Measurements from ENCODE around the gene PPP2R5C.

Gene PPP2R5C

DNA sequence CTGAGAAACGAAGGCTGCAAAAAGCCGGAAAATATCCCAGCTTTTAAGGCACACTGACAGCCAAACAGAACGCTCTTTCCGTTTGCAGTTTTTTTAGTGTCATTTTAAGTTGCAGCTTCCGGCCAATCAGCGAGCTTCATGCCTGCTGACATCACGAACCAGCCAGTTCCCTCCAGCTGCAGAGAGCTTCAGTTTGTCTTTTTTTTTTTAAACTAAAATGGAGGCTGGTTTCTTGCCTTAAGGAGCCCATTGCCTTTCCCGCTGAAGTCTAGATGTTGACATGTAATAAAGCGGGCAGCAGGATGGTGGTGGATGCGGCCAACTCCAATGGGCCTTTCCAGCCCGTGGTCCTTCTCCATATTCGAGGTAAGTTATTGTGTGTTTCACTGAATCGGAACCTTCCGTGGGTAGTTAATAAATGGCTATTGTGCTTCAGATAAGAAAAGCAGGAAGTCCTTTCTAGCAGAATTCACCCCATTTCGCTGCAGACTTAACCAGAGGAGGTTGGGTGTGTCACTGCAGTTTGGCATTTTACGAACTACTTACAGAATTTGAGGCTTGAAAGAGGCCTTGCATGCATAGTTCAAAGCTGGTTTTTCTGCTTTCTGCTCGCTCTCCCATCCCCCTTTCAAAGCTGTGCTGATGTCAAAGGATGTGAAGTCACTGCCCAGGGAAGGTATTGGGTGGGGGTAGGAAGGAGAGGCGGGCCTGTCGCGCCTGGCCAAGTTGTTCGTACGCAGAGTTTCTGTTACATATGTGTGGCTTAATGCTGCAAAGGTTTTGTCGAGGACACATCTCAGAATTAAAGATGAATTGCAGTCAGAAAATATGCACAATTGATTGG, 48.4 kb downstream of the PPP2R5C start:
- H3K27me3 Mint-ChIP-seq (ENCODE audit: low read depth, poor library complexity), result no peaks in the 10 kb centered on the region
- peaks cover 69% of the 10 kb centered on the region for H3K4me1 Mint-ChIP-seq
- H3K9me3 Mint-ChIP-seq, result no peaks in the 10 kb centered on the region
- peaks cover 10% of the 10 kb centered on the region for H3K36me3 Mint-ChIP-seq (ENCODE audit: low read depth)
- DNase-seq, result peak; percentile 72
- TF ChIP-seq, protein P1, sequence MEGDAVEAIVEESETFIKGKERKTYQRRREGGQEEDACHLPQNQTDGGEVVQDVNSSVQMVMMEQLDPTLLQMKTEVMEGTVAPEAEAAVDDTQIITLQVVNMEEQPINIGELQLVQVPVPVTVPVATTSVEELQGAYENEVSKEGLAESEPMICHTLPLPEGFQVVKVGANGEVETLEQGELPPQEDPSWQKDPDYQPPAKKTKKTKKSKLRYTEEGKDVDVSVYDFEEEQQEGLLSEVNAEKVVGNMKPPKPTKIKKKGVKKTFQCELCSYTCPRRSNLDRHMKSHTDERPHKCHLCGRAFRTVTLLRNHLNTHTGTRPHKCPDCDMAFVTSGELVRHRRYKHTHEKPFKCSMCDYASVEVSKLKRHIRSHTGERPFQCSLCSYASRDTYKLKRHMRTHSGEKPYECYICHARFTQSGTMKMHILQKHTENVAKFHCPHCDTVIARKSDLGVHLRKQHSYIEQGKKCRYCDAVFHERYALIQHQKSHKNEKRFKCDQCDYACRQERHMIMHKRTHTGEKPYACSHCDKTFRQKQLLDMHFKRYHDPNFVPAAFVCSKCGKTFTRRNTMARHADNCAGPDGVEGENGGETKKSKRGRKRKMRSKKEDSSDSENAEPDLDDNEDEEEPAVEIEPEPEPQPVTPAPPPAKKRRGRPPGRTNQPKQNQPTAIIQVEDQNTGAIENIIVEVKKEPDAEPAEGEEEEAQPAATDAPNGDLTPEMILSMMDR (IDR thresholded peaks at IDR 0.05), result no peak
- H3K27ac Mint-ChIP-seq, result peak overlapping the region; percentile 100
- peak overlapping the region; percentile 98 for H3K4me3 Mint-ChIP-seq

DNA sequence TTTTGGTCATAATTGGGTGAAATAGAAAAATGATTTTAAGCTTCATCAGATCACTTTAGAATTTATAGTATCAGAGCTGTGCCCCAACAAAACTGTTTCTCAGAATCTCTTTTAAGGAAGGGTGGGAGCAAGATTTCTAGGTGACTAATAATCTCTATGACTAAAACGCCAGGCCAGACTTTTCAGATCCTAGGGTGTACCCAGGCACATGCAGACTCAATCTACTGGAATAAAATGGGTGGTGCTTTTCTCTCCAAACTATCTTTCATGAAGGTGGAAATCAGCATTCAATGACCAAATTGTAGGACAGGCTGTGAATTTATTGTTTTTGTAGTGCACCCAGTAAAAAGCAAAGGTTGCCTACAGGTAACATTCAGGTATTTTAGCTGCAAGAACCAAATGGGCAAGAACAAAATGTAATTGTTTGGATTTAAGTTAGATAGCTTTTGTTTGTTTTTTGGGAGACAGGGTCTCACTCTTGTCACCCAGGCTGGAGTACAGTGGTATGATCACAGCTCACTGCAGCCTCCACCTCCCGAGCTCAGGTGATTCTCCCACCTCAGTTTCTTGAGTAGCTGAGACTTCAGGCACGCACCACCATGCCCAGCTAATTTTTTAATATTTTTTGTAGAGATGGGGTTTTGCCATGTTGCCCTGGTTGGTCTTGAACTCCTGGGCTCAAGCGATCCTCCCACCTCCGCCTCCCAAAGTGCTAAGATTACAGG, 49.5 kb downstream of the PPP2R5C start:
- peaks cover 13% of the 10 kb centered on the region for H3K36me3 Mint-ChIP-seq (ENCODE audit: low read depth)
- peak overlapping the region; percentile 32 for H3K27ac Mint-ChIP-seq
- no peaks in the 10 kb centered on the region for H3K27me3 Mint-ChIP-seq (ENCODE audit: low read depth, poor library complexity)
- no peaks in the 10 kb centered on the region for H3K9me3 Mint-ChIP-seq
- H3K4me3 Mint-ChIP-seq, result peak overlapping the region; percentile 98
- DNase-seq, result no peak
- TF ChIP-seq, protein P1 (IDR thresholded peaks at IDR 0.05), result no peak
- peaks cover 73% of the 10 kb centered on the region for H3K4me1 Mint-ChIP-seq

DNA sequence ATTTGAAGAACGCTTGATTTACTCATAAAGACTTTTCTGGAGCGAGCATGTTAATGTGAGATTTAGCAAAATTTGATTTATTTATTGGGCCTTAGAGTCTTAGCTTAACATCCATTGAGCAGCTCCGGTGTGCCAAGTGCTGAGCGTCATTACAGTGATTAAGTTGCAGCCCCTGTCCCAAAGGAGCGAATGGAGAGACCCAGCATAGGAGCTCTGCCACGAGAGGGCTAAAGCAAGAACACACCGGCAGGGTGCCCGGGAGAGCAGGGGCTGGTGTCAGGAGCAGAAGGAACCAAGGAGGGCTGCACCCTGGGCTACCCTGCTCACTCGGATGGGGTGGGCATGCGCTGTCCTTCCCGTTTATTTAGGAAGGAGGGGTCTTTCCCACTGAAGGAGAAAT, 50.6 kb downstream of the PPP2R5C start:
- DNase-seq, result no peak
- H3K27me3 Mint-ChIP-seq (ENCODE audit: low read depth, poor library complexity), result no peaks in the 10 kb centered on the region
- no peaks in the 10 kb centered on the region for H3K9me3 Mint-ChIP-seq
- TF ChIP-seq, protein P1 (IDR thresholded peaks at IDR 0.05), result no peak
- H3K36me3 Mint-ChIP-seq (ENCODE audit: low read depth), result peaks cover 18% of the 10 kb centered on the region
- H3K27ac Mint-ChIP-seq, result peak overlapping the region; percentile 53
- peaks cover 73% of the 10 kb centered on the region for H3K4me1 Mint-ChIP-seq
- H3K4me3 Mint-ChIP-seq, result peak overlapping the region; percentile 98

DNA sequence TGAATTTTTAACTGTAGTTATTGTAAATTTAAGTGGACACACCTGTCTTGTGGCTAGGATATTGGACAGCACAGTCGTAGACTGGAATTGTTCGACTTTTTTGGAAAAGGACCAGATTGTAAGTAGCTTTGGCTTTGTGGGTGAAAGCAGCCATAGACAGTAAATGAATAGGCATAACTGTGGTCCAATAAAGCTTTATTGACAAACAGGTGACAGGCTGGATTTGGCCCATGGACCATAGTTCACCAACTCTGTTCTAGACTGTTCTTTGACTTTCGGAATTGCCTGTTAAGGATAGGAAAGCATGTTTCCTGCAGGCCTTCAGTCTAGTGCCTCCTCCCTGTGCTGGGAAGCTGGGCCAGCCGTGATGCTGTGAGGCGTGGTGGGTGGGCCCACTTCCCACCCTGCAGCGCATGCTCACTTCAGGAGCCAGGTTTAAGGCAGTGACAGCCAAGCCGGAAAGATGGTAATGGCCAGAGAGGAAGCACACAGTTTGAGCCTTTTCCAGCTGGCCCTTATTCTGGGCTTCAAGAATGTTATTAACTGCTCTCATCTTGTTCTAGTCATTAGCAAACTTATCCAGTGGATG, 51.8 kb downstream of the PPP2R5C start:
- H3K9me3 Mint-ChIP-seq, result no peaks in the 10 kb centered on the region
- TF ChIP-seq, protein P1 (IDR thresholded peaks at IDR 0.05), result no peak
- H3K4me1 Mint-ChIP-seq, result peaks cover 62% of the 10 kb centered on the region
- H3K36me3 Mint-ChIP-seq (ENCODE audit: low read depth), result peaks cover 21% of the 10 kb centered on the region
- H3K27me3 Mint-ChIP-seq (ENCODE audit: low read depth, poor library complexity), result no peaks in the 10 kb centered on the region
- DNase-seq, result no peak
- H3K4me3 Mint-ChIP-seq, result no peak overlapping the region
- H3K27ac Mint-ChIP-seq, result no peak overlapping the region

DNA sequence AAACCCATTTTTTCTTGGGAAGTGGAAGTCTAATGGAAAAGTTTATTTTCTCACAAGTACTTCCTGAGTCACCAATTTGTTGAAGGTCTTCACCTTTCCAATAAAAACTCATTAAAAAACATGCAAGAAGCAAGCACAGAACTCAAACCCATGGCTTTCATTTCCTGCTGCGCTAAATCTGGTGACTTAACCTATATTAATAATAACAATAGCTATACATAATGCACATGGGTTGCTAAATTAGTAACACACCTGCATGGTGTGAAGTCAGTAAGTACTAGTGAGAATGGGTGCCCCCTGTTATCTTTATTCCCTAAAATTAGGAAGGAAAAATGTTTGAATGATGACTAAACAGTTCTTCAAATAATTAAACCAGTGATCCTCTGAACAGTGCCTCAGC, 52.3 kb downstream of the PPP2R5C start:
- Mint-ChIP-seq H3K9me3 (no peaks in the 10 kb centered on the region), H3K27ac (no peak overlapping the region), H3K27me3 (ENCODE audit: low read depth, poor library complexity) (no peaks in the 10 kb centered on the region), H3K4me1 (peaks cover 57% of the 10 kb centered on the region), H3K4me3 (no peak overlapping the region), H3K36me3 (ENCODE audit: low read depth) (peaks cover 23% of the 10 kb centered on the region)
- DNase-seq, result no peak
- TF ChIP-seq, protein P1 (IDR thresholded peaks at IDR 0.05), result no peak
